ENCODE results near the gene IGIP.

- TF ChIP-seq CTCF (IDR thresholded peaks at IDR 0.05) (no peak), POLR2AphosphoS5 (IDR thresholded peaks at IDR 0.05) (no peak), POLR2A (IDR thresholded peaks at IDR 0.05) (no peak), EP300 (IDR thresholded peaks at IDR 0.05) (no peak)
Measured at GRCh38 chr5:140076788-140077187, 48.9 kb upstream of the IGIP start.

Measured in suprapubic skin (tissue), 4 donors.